OCI-LY1 (cell line): ENCODE results near the gene SON.

Experiments
- EZH2 ChIP-seq: fragments of 200-600 bp; sonication (generic), shearing (Covaris generic); IDR thresholded peaks from 2 replicates; pipeline ENCODE4 v1.8.0; 2017; ENCODE audit warnings: borderline replicate concordance, mixed run types, mild to moderate bottlenecking, antibody characterized with exemption, low read length, moderate library complexity, mixed read lengths
- TF ChIP-seq, protein P1 (sequence below): fragments of 200-600 bp; sonication (generic), shearing (Covaris generic); IDR thresholded peaks from 2 replicates; pipeline ENCODE4 v1.5.1; 2017; ENCODE audit warnings: mild to moderate bottlenecking, antibody characterized with exemption, low read length, moderate library complexity, mixed read lengths

DNA sequence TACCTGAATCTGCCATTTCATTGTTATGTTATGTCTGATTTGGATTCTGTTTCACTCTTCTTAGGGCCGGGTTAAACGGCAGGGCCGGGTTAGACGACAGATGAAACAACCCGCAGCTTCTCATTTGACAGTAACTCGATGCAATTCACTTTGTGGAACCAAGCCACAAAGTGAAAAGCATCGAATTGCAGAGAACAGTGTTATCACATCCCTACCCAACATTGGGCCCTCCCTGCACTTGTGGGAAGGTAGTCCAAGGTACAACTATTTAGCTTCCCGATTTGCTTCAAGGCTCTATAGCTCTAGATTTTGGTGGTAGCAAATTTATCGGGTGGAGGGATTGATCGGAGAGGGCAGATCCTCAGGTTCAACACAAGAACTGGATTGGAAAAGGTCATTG lies 17.0 kb downstream of the SON start:
- TF ChIP-seq, protein P1, sequence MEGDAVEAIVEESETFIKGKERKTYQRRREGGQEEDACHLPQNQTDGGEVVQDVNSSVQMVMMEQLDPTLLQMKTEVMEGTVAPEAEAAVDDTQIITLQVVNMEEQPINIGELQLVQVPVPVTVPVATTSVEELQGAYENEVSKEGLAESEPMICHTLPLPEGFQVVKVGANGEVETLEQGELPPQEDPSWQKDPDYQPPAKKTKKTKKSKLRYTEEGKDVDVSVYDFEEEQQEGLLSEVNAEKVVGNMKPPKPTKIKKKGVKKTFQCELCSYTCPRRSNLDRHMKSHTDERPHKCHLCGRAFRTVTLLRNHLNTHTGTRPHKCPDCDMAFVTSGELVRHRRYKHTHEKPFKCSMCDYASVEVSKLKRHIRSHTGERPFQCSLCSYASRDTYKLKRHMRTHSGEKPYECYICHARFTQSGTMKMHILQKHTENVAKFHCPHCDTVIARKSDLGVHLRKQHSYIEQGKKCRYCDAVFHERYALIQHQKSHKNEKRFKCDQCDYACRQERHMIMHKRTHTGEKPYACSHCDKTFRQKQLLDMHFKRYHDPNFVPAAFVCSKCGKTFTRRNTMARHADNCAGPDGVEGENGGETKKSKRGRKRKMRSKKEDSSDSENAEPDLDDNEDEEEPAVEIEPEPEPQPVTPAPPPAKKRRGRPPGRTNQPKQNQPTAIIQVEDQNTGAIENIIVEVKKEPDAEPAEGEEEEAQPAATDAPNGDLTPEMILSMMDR, result no peak
- no peak for TF ChIP-seq EZH2
